HCT116 (cell line): ENCODE results near the gene ETFA.

Source experiments
- EZH2 ChIP-seq: fragments of 200-600 bp; sonication (generic); IDR thresholded peaks from 2 replicates; pipeline ENCODE4 v1.6.1; 2017; ENCODE audit warnings: antibody characterized with exemption, mixed run types
- EZH2phosphoT487 ChIP-seq: fragments of 200-600 bp; IDR thresholded peaks from 2 replicates; pipeline ENCODE4 v1.6.1; 2018; ENCODE audit warnings: antibody characterized with exemption, borderline replicate concordance
- POLR2AphosphoS5 ChIP-seq: IDR thresholded peaks from 2 replicates; pipeline ENCODE4 v1.6.1; 2011; ENCODE audit warnings: mild to moderate bottlenecking, low read depth, low read length, moderate library complexity
- SIN3A ChIP-seq: IDR thresholded peaks from 2 replicates; pipeline ENCODE4 v1.6.1; 2012; ENCODE audit warnings: low read depth
- YY1 ChIP-seq: IDR thresholded peaks from 2 replicates; pipeline ENCODE4 v1.6.1; 2011; ENCODE audit warnings: low read length, low read depth, moderate library complexity, mild to moderate bottlenecking; ENCODE audit not compliant: insufficient replicate concordance; ENCODE audit errors: extremely low read depth
- TF ChIP-seq, protein P1 (sequence below), 3 experiments: fragments of 200-600 bp in 1 of 3; sonication (generic) in 1 of 3; IDR thresholded peaks in 2 of 3; conservative IDR thresholded peaks in 1 of 3; 2 replicates each; pipeline ENCODE4 v1.5.1; 2012 to 2017; ENCODE audit warnings: low read depth in 2 of 3, low read length in 2 of 3, antibody characterized with exemption in 1 of 3, borderline replicate concordance in 1 of 3, control low read depth in 1 of 3, mild to moderate bottlenecking in 1 of 3, mixed read lengths in 1 of 3, mixed run types in 1 of 3, moderate library complexity in 1 of 3; ENCODE audit not compliant: insufficient read depth in 1 of 3

DNA sequence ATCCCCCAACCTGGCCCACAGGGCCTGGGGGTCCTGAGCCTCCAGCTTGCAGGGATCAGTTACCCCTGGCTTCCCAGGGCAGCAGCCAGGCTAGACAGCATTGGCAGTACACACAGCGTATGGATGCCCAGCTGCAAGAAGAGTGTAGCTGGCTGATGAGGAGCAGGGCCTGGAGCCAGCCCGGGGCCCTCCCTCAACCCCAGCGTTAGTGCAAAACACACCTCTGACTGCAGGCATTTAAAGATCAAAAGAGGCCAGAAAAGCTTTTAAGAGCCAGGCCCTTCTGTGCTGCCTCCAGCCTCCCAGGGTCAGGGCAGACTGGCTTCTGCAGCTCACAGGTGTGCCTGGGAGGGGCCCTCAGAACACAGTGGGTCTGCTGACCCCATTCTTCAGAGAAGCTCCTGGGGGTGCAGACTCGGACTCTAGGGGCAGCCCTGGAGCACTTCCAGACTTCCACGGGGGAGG, 110.6 kb downstream of the ETFA start:
- no peak for TF ChIP-seq EZH2phosphoT487
- TF ChIP-seq, protein P1, sequence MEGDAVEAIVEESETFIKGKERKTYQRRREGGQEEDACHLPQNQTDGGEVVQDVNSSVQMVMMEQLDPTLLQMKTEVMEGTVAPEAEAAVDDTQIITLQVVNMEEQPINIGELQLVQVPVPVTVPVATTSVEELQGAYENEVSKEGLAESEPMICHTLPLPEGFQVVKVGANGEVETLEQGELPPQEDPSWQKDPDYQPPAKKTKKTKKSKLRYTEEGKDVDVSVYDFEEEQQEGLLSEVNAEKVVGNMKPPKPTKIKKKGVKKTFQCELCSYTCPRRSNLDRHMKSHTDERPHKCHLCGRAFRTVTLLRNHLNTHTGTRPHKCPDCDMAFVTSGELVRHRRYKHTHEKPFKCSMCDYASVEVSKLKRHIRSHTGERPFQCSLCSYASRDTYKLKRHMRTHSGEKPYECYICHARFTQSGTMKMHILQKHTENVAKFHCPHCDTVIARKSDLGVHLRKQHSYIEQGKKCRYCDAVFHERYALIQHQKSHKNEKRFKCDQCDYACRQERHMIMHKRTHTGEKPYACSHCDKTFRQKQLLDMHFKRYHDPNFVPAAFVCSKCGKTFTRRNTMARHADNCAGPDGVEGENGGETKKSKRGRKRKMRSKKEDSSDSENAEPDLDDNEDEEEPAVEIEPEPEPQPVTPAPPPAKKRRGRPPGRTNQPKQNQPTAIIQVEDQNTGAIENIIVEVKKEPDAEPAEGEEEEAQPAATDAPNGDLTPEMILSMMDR (IDR thresholded peaks at IDR 0.05 in 2 of 3, conservative IDR thresholded peaks at IDR 0.05 in 1 of 3; ENCODE audit: borderline replicate concordance in 1 of 3, insufficient read depth in 1 of 3, low read depth in 2 of 3, low read length in 2 of 3), result no peak
- TF ChIP-seq SIN3A, result no peak
- TF ChIP-seq POLR2AphosphoS5, result no peak
- no peak for TF ChIP-seq EZH2
- no peak for TF ChIP-seq YY1
